GM23338 (cell line): Measurements from ENCODE around the gene KHK. TPM values are rescaled to one million over a fixed set of nuclear protein-coding genes. Genes with fewer than 3 reads are reported as not detected.
A peak's percentile ranks its signal among the peaks of the same experiment; 100 is the strongest.

ENCODE experiments used
- ATAC-seq: fragments of 200-7000 bp; cut with Tn5 transposase; 3 replicates; pipeline ENCODE4 v1.9.1; 2020
- DNase-seq: peaks from one replicate; pipeline ENCODE4 v3.0.0-alpha.2; 2015; ENCODE audit warnings: low spot score
- H2AFZ ChIP-seq: fragments of 200-600 bp; sonication (generic); 2 replicates; pipeline ENCODE4 v1.8.0; 2016; ENCODE audit warnings: antibody characterized with exemption, mild to moderate bottlenecking, moderate library complexity
- H3F3A ChIP-seq: fragments of 200-600 bp; sonication (generic); replicated peaks from 2 replicates; pipeline ENCODE4 v1.8.0; 2017; ENCODE audit warnings: antibody characterized with exemption, mixed run types, low read depth
- H3K27ac ChIP-seq: fragments of 200-600 bp; sonication (generic); 2 replicates; pipeline ENCODE4 v1.6.1; 2016; ENCODE audit warnings: low read depth
- H3K27me3 ChIP-seq: fragments of 200-600 bp; sonication (generic); 2 replicates; pipeline ENCODE4 v1.8.0; 2016; ENCODE audit warnings: mild to moderate bottlenecking, mixed run types, moderate library complexity; ENCODE audit not compliant: insufficient read depth
- H3K36me3 ChIP-seq: fragments of 200-600 bp; sonication (generic); 2 replicates; pipeline ENCODE4 v1.8.0; 2016; ENCODE audit warnings: mild to moderate bottlenecking; ENCODE audit not compliant: insufficient read depth
- H3K4me1 ChIP-seq: fragments of 200-600 bp; sonication (generic); 2 replicates; pipeline ENCODE4 v1.8.0; 2016; ENCODE audit warnings: mild to moderate bottlenecking, moderate library complexity; ENCODE audit not compliant: insufficient read depth
- H3K4me2 ChIP-seq: fragments of 200-600 bp; sonication (generic); 2 replicates; pipeline ENCODE4 v1.7.1; 2017; ENCODE audit warnings: mixed run types
- H3K4me3 ChIP-seq: fragments of 200-600 bp; sonication (generic); 2 replicates; pipeline ENCODE4 v1.6.1; 2016; ENCODE audit warnings: mixed run types
- H3K79me2 ChIP-seq: fragments of 200-600 bp; sonication (generic); replicated peaks from 2 replicates; pipeline ENCODE4 v1.8.0; 2017; ENCODE audit warnings: mild to moderate bottlenecking; ENCODE audit not compliant: insufficient read depth
- H3K9me2 ChIP-seq: fragments of 200-600 bp; sonication (generic); 2 replicates; pipeline ENCODE4 v1.8.0; 2017; ENCODE audit not compliant: insufficient read depth
- H4K20me1 ChIP-seq: fragments of 200-600 bp; sonication (generic); replicated peaks from 2 replicates; pipeline ENCODE4 v1.8.0; 2017; ENCODE audit warnings: mild to moderate bottlenecking; ENCODE audit not compliant: insufficient read depth
- H3K27ac Mint-ChIP-seq: 2 replicates; pipeline ENCODE4 v1.8.0; 2020; ENCODE audit warnings: inconsistent platforms, mild to moderate bottlenecking, moderate library complexity, mixed read lengths
- H3K27me3 Mint-ChIP-seq: 3 replicates; pipeline ENCODE4 v1.8.0; 2022; ENCODE audit warnings: low read depth, mild to moderate bottlenecking, moderate library complexity, mixed read lengths, inconsistent platforms; ENCODE audit not compliant: insufficient read depth, poor library complexity
- H3K36me3 Mint-ChIP-seq: 3 replicates; pipeline ENCODE4 v1.8.0; 2021; ENCODE audit warnings: low read depth, mild to moderate bottlenecking, inconsistent platforms, moderate library complexity, mixed read lengths
- H3K4me1 Mint-ChIP-seq: 3 replicates; pipeline ENCODE4 v1.8.0; 2020; ENCODE audit warnings: mild to moderate bottlenecking, inconsistent platforms, mixed read lengths
- H3K4me3 Mint-ChIP-seq: 3 replicates; pipeline ENCODE4 v1.8.0; 2021; ENCODE audit warnings: moderate library complexity, mild to moderate bottlenecking, inconsistent platforms, mixed read lengths
- H3K9me3 Mint-ChIP-seq: 3 replicates; pipeline ENCODE4 v1.8.0; 2020; ENCODE audit warnings: moderate library complexity, mild to moderate bottlenecking, inconsistent platforms, mixed read lengths
- EZH2phosphoT487 ChIP-seq: fragments of 200-600 bp; sonication (generic); IDR thresholded peaks from one replicate; pipeline ENCODE4 v1.8.1; 2018; ENCODE audit warnings: antibody characterized with exemption; ENCODE audit not compliant: unreplicated experiment
- JUNB ChIP-seq: IDR thresholded peaks from one replicate; pipeline ENCODE4 v1.6.1; 2016; ENCODE audit warnings: antibody characterized with exemption; ENCODE audit not compliant: unreplicated experiment
- NANOG ChIP-seq: IDR thresholded peaks from 2 replicates; pipeline ENCODE4 v1.6.1; 2016; ENCODE audit warnings: antibody characterized with exemption, borderline replicate concordance
- POLR2AphosphoS5 ChIP-seq: IDR thresholded peaks from 2 replicates; pipeline ENCODE4 v1.6.1; 2016; ENCODE audit warnings: antibody characterized with exemption, low read depth
- STAT1 ChIP-seq: IDR thresholded peaks from one replicate; pipeline ENCODE4 v1.6.1; 2016; ENCODE audit warnings: antibody characterized with exemption; ENCODE audit not compliant: unreplicated experiment
- ZNF114 ChIP-seq: fragments of 250-450 bp; sonication (Bioruptor Pico); IDR thresholded peaks from 2 replicates; pipeline ENCODE4 v1.5.0; 2020; ENCODE audit warnings: mild to moderate bottlenecking, moderate library complexity
- ZNF331 ChIP-seq: fragments of 250-450 bp; sonication (Bioruptor Pico); IDR thresholded peaks from 2 replicates; pipeline ENCODE4 v1.5.0; 2020; ENCODE audit warnings: low read depth, mild to moderate bottlenecking, moderate library complexity
- polyA plus RNA-seq: library from polyadenylated mRNA; unstranded; fragments of >200 nt; fragmentation: Nextera tagmentation; extraction: Ambion mirVana; gene quantifications from 2 replicates; pipeline ENCODE4 v1.2.1, GENCODE V29; 2016
- total RNA-seq: library from RNA; depleted of rRNA; stranded (reverse); fragments of >200 nt; shearing (Covaris generic); gene quantifications from 2 replicates; pipeline ENCODE4 v1.2.3, GENCODE V29; 2014
- TF ChIP-seq, protein P1 (sequence below): IDR thresholded peaks from 2 replicates; pipeline ENCODE4 v1.6.1; 2016; ENCODE audit warnings: antibody characterized with exemption
- TF ChIP-seq, protein P2 (sequence below): IDR thresholded peaks from one replicate; pipeline ENCODE4 v1.6.1; 2018; ENCODE audit warnings: antibody characterized with exemption; ENCODE audit not compliant: unreplicated experiment
- TF ChIP-seq, protein P3 (sequence below), 2 experiments: fragments of 200-600 bp in 1 of 2; sonication (generic) in 1 of 2; conservative IDR thresholded peaks; 2 replicates each; pipeline versions ENCODE4 v1.5.1 to v1.6.1; 2016 to 2017; ENCODE audit warnings: antibody characterized with exemption in 2 of 2, low read depth in 2 of 2, mild to moderate bottlenecking in 2 of 2, moderate library complexity in 1 of 2

The KHK gene
- total and polyA plus RNA-seq, 2 experiments from 2014 or later: 9.7 TPM

DNA sequence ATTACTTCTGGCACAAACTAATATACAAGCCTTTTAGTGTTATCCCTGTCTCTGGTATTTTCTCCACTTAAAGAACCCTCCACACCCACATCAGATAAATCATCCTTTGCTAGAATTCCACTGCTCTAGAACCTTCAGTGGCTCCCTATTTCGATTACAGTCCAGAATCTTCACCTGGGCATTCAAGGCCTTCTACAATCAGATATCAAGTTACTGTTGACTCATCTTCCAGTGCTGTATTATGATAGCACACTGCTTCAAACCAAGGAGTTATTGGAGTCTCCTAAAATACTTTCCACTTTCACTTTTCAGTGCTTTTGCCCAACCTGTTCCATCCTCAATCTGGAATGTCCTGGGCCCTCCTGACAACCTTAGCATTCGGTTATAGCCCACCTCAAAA, 28.9 kb downstream of the KHK start:
- H3K4me3 ChIP-seq: no peak overlapping the region
- no peaks in the 10 kb centered on the region for H4K20me1 ChIP-seq
- peaks cover 9% of the 10 kb centered on the region; the same call in 1 of the 2 replicates for H3F3A ChIP-seq
- no peak for TF ChIP-seq ZNF114 (CRISPR knock-in tag)
- TF ChIP-seq, protein P1, sequence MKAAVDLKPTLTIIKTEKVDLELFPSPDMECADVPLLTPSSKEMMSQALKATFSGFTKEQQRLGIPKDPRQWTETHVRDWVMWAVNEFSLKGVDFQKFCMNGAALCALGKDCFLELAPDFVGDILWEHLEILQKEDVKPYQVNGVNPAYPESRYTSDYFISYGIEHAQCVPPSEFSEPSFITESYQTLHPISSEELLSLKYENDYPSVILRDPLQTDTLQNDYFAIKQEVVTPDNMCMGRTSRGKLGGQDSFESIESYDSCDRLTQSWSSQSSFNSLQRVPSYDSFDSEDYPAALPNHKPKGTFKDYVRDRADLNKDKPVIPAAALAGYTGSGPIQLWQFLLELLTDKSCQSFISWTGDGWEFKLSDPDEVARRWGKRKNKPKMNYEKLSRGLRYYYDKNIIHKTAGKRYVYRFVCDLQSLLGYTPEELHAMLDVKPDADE: no peak
- TF ChIP-seq STAT1: no peak
- no peak for TF ChIP-seq NANOG
- TF ChIP-seq ZNF331 (CRISPR knock-in tag): no peak
- TF ChIP-seq, protein P2, sequence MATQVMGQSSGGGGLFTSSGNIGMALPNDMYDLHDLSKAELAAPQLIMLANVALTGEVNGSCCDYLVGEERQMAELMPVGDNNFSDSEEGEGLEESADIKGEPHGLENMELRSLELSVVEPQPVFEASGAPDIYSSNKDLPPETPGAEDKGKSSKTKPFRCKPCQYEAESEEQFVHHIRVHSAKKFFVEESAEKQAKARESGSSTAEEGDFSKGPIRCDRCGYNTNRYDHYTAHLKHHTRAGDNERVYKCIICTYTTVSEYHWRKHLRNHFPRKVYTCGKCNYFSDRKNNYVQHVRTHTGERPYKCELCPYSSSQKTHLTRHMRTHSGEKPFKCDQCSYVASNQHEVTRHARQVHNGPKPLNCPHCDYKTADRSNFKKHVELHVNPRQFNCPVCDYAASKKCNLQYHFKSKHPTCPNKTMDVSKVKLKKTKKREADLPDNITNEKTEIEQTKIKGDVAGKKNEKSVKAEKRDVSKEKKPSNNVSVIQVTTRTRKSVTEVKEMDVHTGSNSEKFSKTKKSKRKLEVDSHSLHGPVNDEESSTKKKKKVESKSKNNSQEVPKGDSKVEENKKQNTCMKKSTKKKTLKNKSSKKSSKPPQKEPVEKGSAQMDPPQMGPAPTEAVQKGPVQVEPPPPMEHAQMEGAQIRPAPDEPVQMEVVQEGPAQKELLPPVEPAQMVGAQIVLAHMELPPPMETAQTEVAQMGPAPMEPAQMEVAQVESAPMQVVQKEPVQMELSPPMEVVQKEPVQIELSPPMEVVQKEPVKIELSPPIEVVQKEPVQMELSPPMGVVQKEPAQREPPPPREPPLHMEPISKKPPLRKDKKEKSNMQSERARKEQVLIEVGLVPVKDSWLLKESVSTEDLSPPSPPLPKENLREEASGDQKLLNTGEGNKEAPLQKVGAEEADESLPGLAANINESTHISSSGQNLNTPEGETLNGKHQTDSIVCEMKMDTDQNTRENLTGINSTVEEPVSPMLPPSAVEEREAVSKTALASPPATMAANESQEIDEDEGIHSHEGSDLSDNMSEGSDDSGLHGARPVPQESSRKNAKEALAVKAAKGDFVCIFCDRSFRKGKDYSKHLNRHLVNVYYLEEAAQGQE: no peak
- TF ChIP-seq JUNB: no peak
- H3K27ac ChIP-seq: no peak overlapping the region
- peaks cover 12% of the 10 kb centered on the region for H3K4me1 Mint-ChIP-seq
- no peak overlapping the region for H3K4me2 ChIP-seq
- H3K27me3 Mint-ChIP-seq: peaks cover 32% of the 10 kb centered on the region
- DNase-seq (no peak), ATAC-seq (no peak)
- no peak overlapping the region for H2AFZ ChIP-seq
- no peaks in the 10 kb centered on the region for H3K36me3 Mint-ChIP-seq
- no peak overlapping the region for H3K27ac Mint-ChIP-seq
- no peaks in the 10 kb centered on the region for H3K9me2 ChIP-seq
- H3K79me2 ChIP-seq: no peaks in the 10 kb centered on the region
- H3K4me3 Mint-ChIP-seq: no peak overlapping the region
- no peaks in the 10 kb centered on the region; the same call in 2 of the 3 replicates for H3K9me3 Mint-ChIP-seq
- H3K4me1 ChIP-seq: peaks cover 11% of the 10 kb centered on the region
- no peaks in the 10 kb centered on the region for H3K36me3 ChIP-seq
- H3K27me3 ChIP-seq: peaks cover 37% of the 10 kb centered on the region

DNA sequence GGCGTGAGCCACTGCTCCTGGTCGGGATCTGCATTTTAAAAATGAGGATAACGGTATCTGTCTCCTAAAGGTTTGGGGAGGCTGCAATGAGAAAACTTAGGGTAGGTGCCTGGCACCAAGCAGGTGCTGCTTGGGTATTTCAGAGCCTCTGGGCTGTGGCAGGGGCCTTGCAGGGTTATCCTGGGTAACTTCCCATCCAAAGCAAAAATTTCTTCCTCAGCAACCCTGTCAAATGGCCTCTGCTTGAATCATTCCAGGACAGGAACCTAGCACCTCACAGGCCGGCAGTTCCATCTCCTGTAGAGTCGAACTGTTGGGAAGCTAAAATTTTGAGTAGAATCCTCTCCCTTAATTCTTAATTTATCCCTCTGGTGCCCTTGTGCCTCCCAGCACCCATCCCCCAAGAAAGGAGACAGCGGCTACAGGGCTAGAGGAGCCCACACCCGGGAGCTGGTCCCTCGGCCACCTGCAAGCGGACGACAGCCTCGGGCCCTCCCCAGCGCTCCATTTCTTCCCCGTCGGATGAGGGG, 31.5 kb downstream of the KHK start:
- no peak overlapping the region for H3K27ac Mint-ChIP-seq
- H3K27me3 ChIP-seq: peaks cover 62% of the 10 kb centered on the region
- H3K4me3 Mint-ChIP-seq: peak overlapping the region; percentile 66
- H3K9me3 Mint-ChIP-seq: no peaks in the 10 kb centered on the region; the same call in 2 of the 3 replicates
- DNase-seq: no peak
- peak; percentile 70 for ATAC-seq
- no peaks in the 10 kb centered on the region for H3K36me3 ChIP-seq
- H3K36me3 Mint-ChIP-seq: no peaks in the 10 kb centered on the region; the same call in 2 of the 3 replicates
- H4K20me1 ChIP-seq: no peaks in the 10 kb centered on the region
- H3K27me3 Mint-ChIP-seq: peaks cover 50% of the 10 kb centered on the region
- peak overlapping the region; percentile 65 for H3K4me3 ChIP-seq
- peaks cover 12% of the 10 kb centered on the region for H3K4me1 ChIP-seq
- peak overlapping the region; percentile 96 for H2AFZ ChIP-seq
- no peaks in the 10 kb centered on the region for H3K79me2 ChIP-seq
- H3F3A ChIP-seq: peaks cover 9% of the 10 kb centered on the region; the same call in 1 of the 2 replicates
- peaks cover 8% of the 10 kb centered on the region; the same call in 2 of the 3 replicates for H3K4me1 Mint-ChIP-seq
- H3K4me2 ChIP-seq: peak overlapping the region; percentile 85
- H3K27ac ChIP-seq: no peak overlapping the region
- H3K9me2 ChIP-seq: no peaks in the 10 kb centered on the region
- TF ChIP-seq POLR2AphosphoS5 (no peak), JUNB (no peak), ZNF114 (CRISPR knock-in tag) (no peak), ZNF331 (CRISPR knock-in tag) (no peak), EZH2phosphoT487 (no peak)
- TF ChIP-seq, protein P3, sequence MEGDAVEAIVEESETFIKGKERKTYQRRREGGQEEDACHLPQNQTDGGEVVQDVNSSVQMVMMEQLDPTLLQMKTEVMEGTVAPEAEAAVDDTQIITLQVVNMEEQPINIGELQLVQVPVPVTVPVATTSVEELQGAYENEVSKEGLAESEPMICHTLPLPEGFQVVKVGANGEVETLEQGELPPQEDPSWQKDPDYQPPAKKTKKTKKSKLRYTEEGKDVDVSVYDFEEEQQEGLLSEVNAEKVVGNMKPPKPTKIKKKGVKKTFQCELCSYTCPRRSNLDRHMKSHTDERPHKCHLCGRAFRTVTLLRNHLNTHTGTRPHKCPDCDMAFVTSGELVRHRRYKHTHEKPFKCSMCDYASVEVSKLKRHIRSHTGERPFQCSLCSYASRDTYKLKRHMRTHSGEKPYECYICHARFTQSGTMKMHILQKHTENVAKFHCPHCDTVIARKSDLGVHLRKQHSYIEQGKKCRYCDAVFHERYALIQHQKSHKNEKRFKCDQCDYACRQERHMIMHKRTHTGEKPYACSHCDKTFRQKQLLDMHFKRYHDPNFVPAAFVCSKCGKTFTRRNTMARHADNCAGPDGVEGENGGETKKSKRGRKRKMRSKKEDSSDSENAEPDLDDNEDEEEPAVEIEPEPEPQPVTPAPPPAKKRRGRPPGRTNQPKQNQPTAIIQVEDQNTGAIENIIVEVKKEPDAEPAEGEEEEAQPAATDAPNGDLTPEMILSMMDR (conservative IDR thresholded peaks at IDR 0.05; ENCODE audit: low read depth in 2 of 2): no peak
- TF ChIP-seq, protein P1: no peak
